Activated T-helper 2 cell treated with anti-CD3 and anti-CD28 coated beads, Interferon-gamma antibody, Interleukin-2, Interleukin-4, amounts not matched to agents 10 μg/mL and 5 μg/mL and 100 μg/mL, durations not matched to agents 14 hours and 24 hours and 36 hours (primary cell): Measurements from ENCODE around the gene FCRL6. TPM values are rescaled to one million over a fixed set of nuclear protein-coding genes. Genes with fewer than 3 reads are reported as not detected.

ENCODE experiments used
- DNase-seq: peaks from one replicate; pipeline ENCODE4 v3.0.0; 2021; ENCODE audit warnings: low spot score
- H3K27ac Mint-ChIP-seq: one replicate; pipeline ENCODE4 v1.8.0; 2021; ENCODE audit warnings: mixed read lengths
- H3K27me3 Mint-ChIP-seq: one replicate; pipeline ENCODE4 v1.8.0; 2021; ENCODE audit warnings: low read depth, mixed read lengths
- H3K36me3 Mint-ChIP-seq: one replicate; pipeline ENCODE4 v1.8.0; 2021; ENCODE audit warnings: low read depth, mixed read lengths
- H3K4me1 Mint-ChIP-seq: one replicate; pipeline ENCODE4 v1.8.0; 2021; ENCODE audit warnings: low read depth, mixed read lengths
- H3K4me3 Mint-ChIP-seq: one replicate; pipeline ENCODE4 v1.8.0; 2021; ENCODE audit warnings: low read depth, mild to moderate bottlenecking, moderate library complexity, mixed read lengths
- H3K9me3 Mint-ChIP-seq: one replicate; pipeline ENCODE4 v1.8.0; 2021; ENCODE audit warnings: mixed read lengths
- intact Hi-C: fragments of 100-400 bp; cut with micrococcal nuclease; formaldehyde crosslinking; loops from one replicate; pipeline ENCODE4 v1.15.1; 2023
- total RNA-seq: library from RNA; stranded (reverse); gene quantifications from 2 replicates; pipeline ENCODE4 v1.2.3, GENCODE V29; 2022

The FCRL6 gene
- total RNA-seq, 1 donor from 2014 or later: not detected

DNA sequence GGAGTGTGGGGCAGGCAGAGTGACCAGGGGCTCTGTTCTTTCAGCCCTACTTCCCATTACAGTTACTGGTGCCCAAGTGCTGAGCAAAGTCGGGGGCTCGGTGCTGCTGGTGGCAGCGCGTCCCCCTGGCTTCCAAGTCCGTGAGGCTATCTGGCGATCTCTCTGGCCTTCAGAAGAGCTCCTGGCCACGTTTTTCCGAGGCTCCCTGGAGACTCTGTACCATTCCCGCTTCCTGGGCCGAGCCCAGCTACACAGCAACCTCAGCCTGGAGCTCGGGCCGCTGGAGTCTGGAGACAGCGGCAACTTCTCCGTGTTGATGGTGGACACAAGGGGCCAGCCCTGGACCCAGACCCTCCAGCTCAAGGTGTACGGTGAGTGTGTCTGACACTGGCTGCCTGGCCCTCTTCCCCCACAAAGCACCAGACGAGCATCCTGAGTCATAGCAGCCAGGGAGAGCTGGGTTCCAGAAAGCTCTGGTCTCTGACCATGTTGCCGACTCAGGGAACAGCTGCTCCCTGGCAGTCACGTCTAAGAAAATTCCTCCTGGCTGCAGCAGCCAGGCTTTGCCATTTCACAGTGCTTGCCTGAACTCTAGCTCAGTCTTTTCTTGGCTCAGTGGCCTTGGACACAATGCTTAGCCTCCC is 27.8 kb downstream of the FCRL6 start:
- peaks cover 3% of the 10 kb centered on the region for H3K27me3 Mint-ChIP-seq
- no peaks in the 10 kb centered on the region for H3K9me3 Mint-ChIP-seq
- peaks cover 5% of the 10 kb centered on the region for H3K36me3 Mint-ChIP-seq
- intact Hi-C loops: loop anchor here (2.0 kb wide), 1 partner anchor 61 kb away; no protein-coding TSS in a partner anchor
- H3K4me3 Mint-ChIP-seq: no peak overlapping the region
- no peak overlapping the region for H3K27ac Mint-ChIP-seq
- peaks cover 36% of the 10 kb centered on the region for H3K4me1 Mint-ChIP-seq
- DNase-seq: no peak

DNA sequence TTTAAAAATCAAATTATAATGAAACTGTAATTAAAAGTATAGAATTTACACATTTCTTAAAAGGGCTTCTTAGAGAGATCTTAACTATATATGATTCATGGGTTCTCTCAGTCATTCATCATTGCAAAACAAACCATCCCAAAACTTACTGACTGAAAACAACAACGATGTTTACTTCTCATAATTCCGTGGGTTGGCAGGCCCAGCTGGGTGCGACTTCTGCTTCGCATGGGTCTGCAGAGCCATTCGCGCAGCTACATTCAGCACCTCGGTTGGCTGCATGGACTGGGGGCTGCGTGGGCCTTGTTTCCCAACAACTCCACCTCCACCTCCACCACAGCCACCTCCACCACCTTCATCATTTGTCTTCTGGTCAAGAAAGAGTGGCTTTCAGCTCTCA is 28.6 kb downstream of the FCRL6 start:
- H3K9me3 Mint-ChIP-seq: no peaks in the 10 kb centered on the region
- H3K36me3 Mint-ChIP-seq: peaks cover 5% of the 10 kb centered on the region
- H3K27ac Mint-ChIP-seq: no peak overlapping the region
- peaks cover 28% of the 10 kb centered on the region for H3K4me1 Mint-ChIP-seq
- no peaks in the 10 kb centered on the region for H3K27me3 Mint-ChIP-seq
- DNase-seq: no peak
- no peak overlapping the region for H3K4me3 Mint-ChIP-seq
- intact Hi-C loops: no loop called here

DNA sequence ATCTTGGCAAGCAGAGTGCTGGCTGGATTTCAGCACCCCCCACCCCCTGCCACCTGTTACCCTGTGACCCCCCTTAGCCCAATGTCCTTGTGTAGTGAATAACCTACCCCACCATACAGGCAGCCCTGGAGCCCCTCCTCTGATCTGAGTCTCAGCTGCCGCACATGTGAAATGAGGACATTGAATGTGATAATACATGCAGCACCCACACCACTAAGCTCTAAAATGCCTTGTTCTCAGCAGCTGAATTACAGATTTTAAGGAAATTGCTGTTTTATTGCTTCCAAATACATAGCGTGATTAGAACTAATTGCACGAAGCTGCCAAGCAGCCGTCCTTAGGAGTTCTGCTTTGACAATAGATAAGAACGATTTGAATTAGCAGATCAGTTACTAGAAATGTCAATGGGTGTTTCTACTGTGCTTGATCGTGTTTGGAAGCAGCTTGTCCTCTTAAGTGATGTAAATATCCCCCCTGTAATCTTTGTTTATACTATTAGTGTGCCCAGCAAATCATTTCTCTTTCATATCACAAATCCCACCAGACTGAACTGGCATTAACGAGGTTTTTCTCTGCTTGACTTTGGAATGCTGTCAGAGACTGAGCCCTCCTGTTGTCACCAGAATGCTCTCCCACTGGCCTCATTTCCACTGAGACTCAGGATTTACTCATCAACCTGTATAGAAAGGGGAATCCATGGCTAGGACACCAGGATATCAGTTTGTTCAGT is 29.4 kb downstream of the FCRL6 start:
- intact Hi-C loops: no loop called here
- H3K4me3 Mint-ChIP-seq: no peak overlapping the region
- peaks cover 5% of the 10 kb centered on the region for H3K36me3 Mint-ChIP-seq
- no peaks in the 10 kb centered on the region for H3K27me3 Mint-ChIP-seq
- peaks cover 19% of the 10 kb centered on the region for H3K4me1 Mint-ChIP-seq
- no peaks in the 10 kb centered on the region for H3K9me3 Mint-ChIP-seq
- no peak for DNase-seq
- H3K27ac Mint-ChIP-seq: no peak overlapping the region

DNA sequence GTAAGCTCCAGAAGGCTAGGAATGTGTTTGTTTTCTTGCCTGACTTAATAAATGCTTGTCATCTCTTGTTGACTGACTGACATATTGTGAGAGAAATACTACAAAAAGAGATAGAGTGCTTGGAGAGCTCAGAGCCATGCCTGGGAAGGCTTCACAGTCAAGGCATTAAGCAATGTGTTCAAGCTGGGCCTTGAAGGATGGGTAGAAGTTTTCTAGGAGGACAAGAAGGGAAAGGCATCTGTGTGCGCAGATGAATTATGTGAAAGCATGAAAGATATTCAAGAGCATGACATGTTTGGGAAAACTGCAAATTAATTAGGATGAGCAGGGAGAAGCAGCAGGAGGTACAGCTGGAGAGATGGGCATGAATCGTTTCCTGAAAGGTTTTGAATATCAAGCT is 30.1 kb downstream of the FCRL6 start:
- Mint-ChIP-seq H3K27me3 (no peaks in the 10 kb centered on the region), H3K9me3 (no peaks in the 10 kb centered on the region), H3K27ac (no peak overlapping the region), H3K36me3 (no peaks in the 10 kb centered on the region), H3K4me3 (no peak overlapping the region), H3K4me1 (peaks cover 13% of the 10 kb centered on the region)
- no peak for DNase-seq
- intact Hi-C loops: no loop called here

- no peaks in the 10 kb centered on the region for H3K9me3 Mint-ChIP-seq
- H3K36me3 Mint-ChIP-seq: no peaks in the 10 kb centered on the region
- no peak overlapping the region for H3K27ac Mint-ChIP-seq
- no peak for DNase-seq
- H3K27me3 Mint-ChIP-seq: no peaks in the 10 kb centered on the region
- H3K4me1 Mint-ChIP-seq: no peaks in the 10 kb centered on the region
- intact Hi-C loops: no loop called here
- no peak overlapping the region for H3K4me3 Mint-ChIP-seq
Measured at GRCh38 chr1:159835356-159835755, 33.2 kb downstream of the FCRL6 start.

- no peak for DNase-seq
- no peaks in the 10 kb centered on the region for H3K4me1 Mint-ChIP-seq
- no peaks in the 10 kb centered on the region for H3K27me3 Mint-ChIP-seq
- intact Hi-C loops: no loop called here
- no peak overlapping the region for H3K4me3 Mint-ChIP-seq
- no peaks in the 10 kb centered on the region for H3K9me3 Mint-ChIP-seq
- no peak overlapping the region for H3K27ac Mint-ChIP-seq
- no peaks in the 10 kb centered on the region for H3K36me3 Mint-ChIP-seq
Measured at GRCh38 chr1:159835862-159836525, 33.8 kb downstream of the FCRL6 start.

DNA sequence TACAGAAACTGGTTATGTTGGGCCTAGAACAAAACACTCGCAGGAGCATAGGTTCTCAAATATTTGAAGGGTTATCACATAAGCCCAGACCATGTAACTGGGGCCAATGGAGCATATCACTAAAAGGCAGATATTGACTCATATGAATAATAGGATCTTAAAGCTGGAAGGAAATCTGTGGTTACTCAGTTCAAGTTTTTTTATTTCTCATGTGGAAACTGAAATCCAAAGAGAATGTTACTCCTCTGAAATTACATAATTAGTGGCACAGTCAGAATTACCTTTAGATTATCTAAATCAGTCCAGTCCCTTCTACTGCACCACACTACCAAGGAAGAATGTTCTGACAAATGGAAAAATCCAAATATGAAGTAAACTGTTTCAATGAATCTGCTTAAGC is 36.6 kb downstream of the FCRL6 start:
- intact Hi-C loops: no loop called here
- Mint-ChIP-seq H3K27ac (no peak overlapping the region), H3K9me3 (no peaks in the 10 kb centered on the region), H3K27me3 (peaks cover 2% of the 10 kb centered on the region), H3K36me3 (no peaks in the 10 kb centered on the region), H3K4me3 (no peak overlapping the region), H3K4me1 (no peaks in the 10 kb centered on the region)
- DNase-seq: no peak

DNA sequence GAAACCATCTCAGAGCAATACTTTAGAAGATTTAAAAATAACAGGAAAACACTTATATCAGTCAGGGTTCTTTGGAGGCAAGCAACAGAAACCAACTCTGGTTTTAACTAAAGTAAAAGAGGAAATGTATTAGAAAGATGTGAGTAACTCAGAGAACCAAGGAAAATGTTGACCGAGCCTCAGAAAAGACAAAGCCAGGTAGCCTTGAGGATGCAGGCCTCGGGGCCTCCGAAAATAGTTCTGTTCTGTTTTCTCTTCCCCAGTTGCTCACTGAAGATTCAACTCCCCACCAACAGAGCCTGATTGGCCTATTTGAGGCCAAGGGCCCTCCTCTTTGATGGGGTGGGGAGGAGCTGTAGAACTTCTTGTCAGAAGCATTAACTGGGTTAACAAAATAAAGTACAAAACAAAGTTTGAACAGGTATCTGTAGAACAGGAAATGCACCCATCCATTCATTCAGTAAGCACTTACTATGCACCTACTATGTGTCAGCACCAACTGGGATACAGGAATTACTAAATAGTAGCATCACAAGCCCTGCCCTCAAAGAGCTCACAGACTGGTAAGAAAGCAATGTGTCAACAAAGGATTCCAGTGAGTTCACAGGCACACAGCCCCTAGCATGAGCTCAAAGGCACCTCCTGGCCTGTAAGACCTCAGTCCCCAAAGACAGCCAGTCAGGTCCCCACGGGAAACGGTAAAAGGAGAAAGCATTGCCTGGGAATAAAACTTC is 37.1 kb downstream of the FCRL6 start:
- no peak overlapping the region for H3K27ac Mint-ChIP-seq

DNA sequence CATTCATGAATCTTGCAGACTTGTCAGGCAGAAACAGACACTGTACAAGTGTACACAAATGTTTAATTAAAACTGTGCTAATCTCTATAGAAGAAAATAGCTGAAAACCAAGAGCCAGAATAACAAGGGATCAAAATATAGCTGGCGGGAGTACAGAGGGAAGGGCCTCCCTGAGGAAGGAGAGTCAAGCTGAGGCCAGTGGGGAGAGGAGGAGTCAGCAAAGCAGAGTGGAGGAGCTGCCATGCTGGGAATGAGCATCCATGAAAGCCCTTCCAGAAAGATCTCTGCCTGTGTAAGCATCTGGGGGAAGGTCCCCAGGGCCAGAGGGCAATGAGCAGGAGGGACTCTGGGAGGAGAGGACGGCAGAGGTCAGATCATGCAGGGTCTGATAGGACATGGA is 39.6 kb downstream of the FCRL6 start:
- DNase-seq: no peak
- Mint-ChIP-seq H3K4me1 (no peaks in the 10 kb centered on the region), H3K9me3 (no peaks in the 10 kb centered on the region), H3K27ac (no peak overlapping the region), H3K4me3 (no peak overlapping the region), H3K36me3 (no peaks in the 10 kb centered on the region), H3K27me3 (peaks cover 15% of the 10 kb centered on the region)
- intact Hi-C loops: no loop called here

More for the DNA sequence above, 37.1 kb downstream of the FCRL6 start:
- DNase-seq: no peak
- H3K4me3 Mint-ChIP-seq: no peak overlapping the region
- no peaks in the 10 kb centered on the region for H3K9me3 Mint-ChIP-seq
- no peaks in the 10 kb centered on the region for H3K4me1 Mint-ChIP-seq
- no peaks in the 10 kb centered on the region for H3K36me3 Mint-ChIP-seq
- H3K27me3 Mint-ChIP-seq: peaks cover 7% of the 10 kb centered on the region
- intact Hi-C loops: no loop called here

DNA sequence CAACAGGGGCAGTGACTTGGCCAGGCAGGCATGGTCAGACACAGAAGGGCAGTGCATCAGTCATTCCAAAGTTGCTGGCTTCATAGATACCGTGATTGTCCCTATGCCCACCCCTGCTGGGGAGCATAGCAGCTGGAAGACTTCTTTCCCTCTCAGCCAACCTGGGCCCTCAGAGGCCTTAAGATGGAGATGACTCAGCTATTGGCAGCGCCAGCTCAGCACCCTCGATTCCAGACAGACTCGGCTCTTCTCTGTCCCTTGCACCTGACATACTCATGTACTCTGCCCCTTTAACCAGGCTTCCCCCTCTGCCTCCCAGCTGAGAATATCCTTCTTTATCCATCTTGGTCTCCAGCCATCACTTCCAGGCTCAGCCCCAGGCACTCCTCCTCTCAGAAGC is 41.3 kb downstream of the FCRL6 start:
- Mint-ChIP-seq H3K4me3 (no peak overlapping the region), H3K9me3 (no peaks in the 10 kb centered on the region), H3K27me3 (peaks cover 18% of the 10 kb centered on the region), H3K27ac (no peak overlapping the region), H3K36me3 (no peaks in the 10 kb centered on the region), H3K4me1 (no peaks in the 10 kb centered on the region)
- intact Hi-C loops: no loop called here
- no peak for DNase-seq

GRCh38 chr1:159845751-159846629 is 43.8 kb downstream of the FCRL6 start:
- H3K9me3 Mint-ChIP-seq: no peaks in the 10 kb centered on the region
- no peaks in the 10 kb centered on the region for H3K36me3 Mint-ChIP-seq
- H3K4me1 Mint-ChIP-seq: peaks cover 2% of the 10 kb centered on the region
- peaks cover 26% of the 10 kb centered on the region for H3K27me3 Mint-ChIP-seq
- intact Hi-C loops: no loop called here
- DNase-seq: no peak
- no peak overlapping the region for H3K27ac Mint-ChIP-seq
- no peak overlapping the region for H3K4me3 Mint-ChIP-seq

GRCh38 chr1:159847231-159847630 is 45.1 kb downstream of the FCRL6 start:
- H3K27me3 Mint-ChIP-seq: peaks cover 28% of the 10 kb centered on the region
- H3K4me1 Mint-ChIP-seq: peaks cover 2% of the 10 kb centered on the region
- no peak overlapping the region for H3K27ac Mint-ChIP-seq
- no peaks in the 10 kb centered on the region for H3K9me3 Mint-ChIP-seq
- DNase-seq: no peak
- intact Hi-C loops: no loop called here
- H3K4me3 Mint-ChIP-seq: no peak overlapping the region
- no peaks in the 10 kb centered on the region for H3K36me3 Mint-ChIP-seq
